Activated CD4-positive, alpha-beta T cell treated with anti-CD3 and anti-CD28 coated beads, Interleukin-2, amount 10 ng/mL, durations not matched to agents 24 days and 14 days (primary cell): ENCODE results near the gene RBM23. TPM values are rescaled to one million over a fixed set of nuclear protein-coding genes. Genes with fewer than 3 reads are reported as not detected.

Experiments used
- DNase-seq: peaks from one replicate; pipeline ENCODE4 v3.0.0; 2022
- H3K27ac Mint-ChIP-seq: one replicate; pipeline ENCODE4 v1.8.0; 2022; ENCODE audit warnings: mild to moderate bottlenecking, mixed read lengths
- H3K27me3 Mint-ChIP-seq: one replicate; pipeline ENCODE4 v1.8.0; 2022; ENCODE audit warnings: mixed read lengths
- H3K36me3 Mint-ChIP-seq: one replicate; pipeline ENCODE4 v1.8.0; 2022; ENCODE audit warnings: low read depth, mild to moderate bottlenecking, mixed read lengths
- H3K4me1 Mint-ChIP-seq: one replicate; pipeline ENCODE4 v1.8.0; 2021; ENCODE audit warnings: mixed read lengths
- H3K4me3 Mint-ChIP-seq: one replicate; pipeline ENCODE4 v1.8.0; 2022; ENCODE audit warnings: mild to moderate bottlenecking, moderate library complexity, mixed read lengths
- H3K9me3 Mint-ChIP-seq: one replicate; pipeline ENCODE4 v1.8.0; 2021; ENCODE audit warnings: mixed read lengths
- intact Hi-C: fragments of 100-400 bp; cut with micrococcal nuclease; formaldehyde crosslinking; loops from one replicate; pipeline ENCODE4 v1.15.1; 2023
- total RNA-seq: library from RNA; stranded (reverse); gene quantifications from 2 replicates; pipeline ENCODE4 v1.2.3, GENCODE V29; 2022

Gene RBM23
- total RNA-seq, 1 donor from 2014 or later = 90.2 TPM

- Mint-ChIP-seq H3K27ac (no peak overlapping the region), H3K9me3 (no peaks in the 10 kb centered on the region), H3K27me3 (peaks cover 5% of the 10 kb centered on the region), H3K4me3 (no peak overlapping the region), H3K4me1 (no peaks in the 10 kb centered on the region), H3K36me3 (no peaks in the 10 kb centered on the region)
- intact Hi-C loops = no loop called here
- DNase-seq = no peak
Measured at GRCh38 chr14:22845103-22845394, 73.9 kb downstream of the RBM23 start.

DNA sequence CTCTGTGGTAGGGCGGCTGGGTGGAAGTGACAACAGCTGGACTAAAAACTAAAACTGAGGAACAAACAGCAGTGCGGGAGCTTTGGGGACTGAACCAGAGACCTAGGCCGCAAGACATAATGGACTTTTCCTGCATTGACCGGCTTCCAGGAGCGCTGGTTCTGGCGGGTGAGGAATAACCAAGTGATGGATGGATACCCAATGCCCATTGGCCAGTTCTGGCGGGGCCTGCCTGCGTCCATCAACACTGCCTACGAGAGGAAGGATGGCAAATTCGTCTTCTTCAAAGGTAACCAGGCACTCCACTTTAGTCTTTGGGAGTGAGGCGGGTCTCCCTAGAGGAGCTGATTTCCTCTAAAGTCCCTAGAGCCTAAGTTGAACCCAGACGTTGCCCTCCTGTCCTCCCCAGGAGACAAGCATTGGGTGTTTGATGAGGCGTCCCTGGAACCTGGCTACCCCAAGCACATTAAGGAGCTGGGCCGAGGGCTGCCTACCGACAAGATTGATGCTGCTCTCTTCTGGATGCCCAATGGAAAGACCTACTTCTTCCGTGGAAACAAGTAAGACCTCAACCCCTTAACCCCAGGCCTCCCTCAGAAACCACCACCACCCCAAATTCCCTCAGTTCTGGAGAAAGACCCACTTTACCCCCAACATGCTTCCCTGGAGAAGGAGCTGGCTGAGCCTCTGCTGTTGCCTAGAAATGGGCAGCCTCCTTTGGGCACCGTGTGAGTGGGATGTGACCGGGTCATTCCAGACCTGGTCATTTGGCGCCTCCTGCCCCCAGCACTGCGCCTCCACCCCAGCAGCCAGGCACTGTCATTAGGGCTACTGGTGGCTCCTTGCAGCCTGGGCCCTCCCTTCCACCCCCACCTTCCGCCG is 74.5 kb downstream of the RBM23 start:
- no peaks in the 10 kb centered on the region for H3K36me3 Mint-ChIP-seq
- peaks cover 5% of the 10 kb centered on the region for H3K27me3 Mint-ChIP-seq
- no peak overlapping the region for H3K27ac Mint-ChIP-seq
- H3K4me3 Mint-ChIP-seq = no peak overlapping the region
- DNase-seq = no peak
- H3K4me1 Mint-ChIP-seq = no peaks in the 10 kb centered on the region
- no peaks in the 10 kb centered on the region for H3K9me3 Mint-ChIP-seq
- intact Hi-C loops = no loop called here

Other genes with a start within 250 kb of the RBM23 start
- 119 and 126 TPM in 2 replicates for gene OXA1L, start 152.5 kb downstream of the RBM23 start, total RNA-seq
- gene SLC7A7, start 103.7 kb downstream of the RBM23 start, total RNA-seq = 0.40 TPM in 1 of 2 replicates, not detected in the other
- gene MRPL52, start 89.3 kb downstream of the RBM23 start, total RNA-seq = 189 and 194 TPM in 2 replicates
- gene MMP14, start 82.6 kb downstream of the RBM23 start, total RNA-seq = 2.1 and 3.2 TPM in 2 replicates
- 34.2 and 35.2 TPM in 2 replicates for gene LRP10, start 47.4 kb downstream of the RBM23 start, total RNA-seq
- 0.28 and 0.33 TPM in 2 replicates for gene REM2, start 35.9 kb downstream of the RBM23 start, total RNA-seq
- 198 and 200 TPM in 2 replicates for gene PRMT5, start 10.2 kb upstream of the RBM23 start, total RNA-seq
- gene HAUS4, start 37.9 kb upstream of the RBM23 start, total RNA-seq = 59.4 and 63.1 TPM in 2 replicates
- 2.4 and 2.7 TPM in 2 replicates for gene AJUBA, start 63.4 kb upstream of the RBM23 start, total RNA-seq
- gene C14orf93, start 91.0 kb upstream of the RBM23 start, total RNA-seq = 6.7 and 8.2 TPM in 2 replicates
- 150 TPM in 2 replicates for gene PSMB5, start 115.8 kb upstream of the RBM23 start, total RNA-seq
- gene PSMB11, start 123.1 kb upstream of the RBM23 start, total RNA-seq = not detected in 2 replicates
- 1.6 and 1.7 TPM in 2 replicates for gene CDH24, start 138.4 kb upstream of the RBM23 start, total RNA-seq
- gene ACIN1, start 176.0 kb upstream of the RBM23 start, total RNA-seq = 221 and 224 TPM in 2 replicates
- gene C14orf119, start 176.4 kb upstream of the RBM23 start, total RNA-seq = 50.9 and 54.3 TPM in 2 replicates
- not detected in 2 replicates for gene CIROP, start 185.8 kb upstream of the RBM23 start, total RNA-seq
- gene CEBPE, start 200.1 kb upstream of the RBM23 start, total RNA-seq = 0.35 TPM in 1 of 2 replicates, not detected in the other